Lower lobe of right lung (tissue), 2 donors: ENCODE measurements around the gene FHL3. TPM values are rescaled to one million over a fixed set of nuclear protein-coding genes. Genes with fewer than 3 reads are reported as not detected.
"Not testable (repeated sequence)": the region's sequence is repeated elsewhere in the genome, so short reads cannot be mapped to it uniquely, and the experiment has no call there.

Source experiments
- ATAC-seq, 2 donors: fragments of 200-7000 bp; cut with Tn5 transposase; one replicate each; pipeline ENCODE4 v1.9.1; 2020 to 2022; ENCODE audit warnings: mild to moderate bottlenecking in 2 of 2, moderate library complexity in 2 of 2
- DNase-seq: peaks from one replicate; pipeline ENCODE4 v3.0.0-alpha.2; 2020
- H3K27ac ChIP-seq: fragments of 200-600 bp; one replicate; pipeline ENCODE4 v1.8.0; 2022
- H3K27me3 ChIP-seq: fragments of 200-600 bp; one replicate; pipeline ENCODE4 v1.8.0; 2022; ENCODE audit warnings: low read depth
- H3K36me3 ChIP-seq: fragments of 200-600 bp; one replicate; pipeline ENCODE4 v1.8.0; 2022; ENCODE audit warnings: mild to moderate bottlenecking
- H3K4me1 ChIP-seq: fragments of 200-600 bp; one replicate; pipeline ENCODE4 v1.8.0; 2022
- H3K4me3 ChIP-seq: fragments of 200-600 bp; one replicate; pipeline ENCODE4 v1.8.0; 2022; ENCODE audit warnings: mild to moderate bottlenecking
- H3K9me3 ChIP-seq: fragments of 200-600 bp; one replicate; pipeline ENCODE4 v1.8.0; 2022
- CTCF ChIP-seq: fragments of 200-600 bp; IDR thresholded peaks from one replicate; pipeline ENCODE4 v1.8.0; 2022; ENCODE audit warnings: antibody characterized with exemption, mild to moderate bottlenecking
- intact Hi-C: fragments of 100-400 bp; cut with DNase I; formaldehyde crosslinking; loops from one replicate; pipeline ENCODE4 v1.11.0; 2022
- total RNA-seq: library from RNA; stranded (reverse); fragmentation: NEBNext Ultra II Directional; extraction: Animal tissue kit (Norgen Biotek cat#: 25700); gene quantifications from one replicate; pipeline ENCODE4 v1.2.1, GENCODE V29; 2021
- donor health status: DM: no; HTN: yes; CAD: no; lungs with severe emphysema.

The FHL3 gene
- total RNA-seq, 1 donor from 2014 or later, result 16.9 TPM

GRCh38 chr1:37975083-37975482 lies 30.2 kb downstream of the FHL3 start:
- H3K4me3 ChIP-seq, H3K27me3 ChIP-seq, intact Hi-C loops, DNase-seq, H3K4me1 ChIP-seq, H3K27ac ChIP-seq, H3K9me3 ChIP-seq: not testable (repeated sequence)
- peak; percentile 58 for TF ChIP-seq CTCF
- peaks cover 97% of the 10 kb centered on the region for H3K36me3 ChIP-seq
- peak; percentile 80 to 81 for ATAC-seq

GRCh38 chr1:37974567-37974966 lies 30.7 kb downstream of the FHL3 start:
- DNase-seq (no peak), ATAC-seq (no peak)
- H3K4me3 ChIP-seq, result no peak overlapping the region
- no peaks in the 10 kb centered on the region for H3K4me1 ChIP-seq
- H3K27me3 ChIP-seq, result no peaks in the 10 kb centered on the region
- peaks cover 97% of the 10 kb centered on the region for H3K36me3 ChIP-seq
- no peaks in the 10 kb centered on the region for H3K9me3 ChIP-seq
- no peak for TF ChIP-seq CTCF
- intact Hi-C loops, result loop anchor here (5.0 kb wide), 1 partner anchor 87 kb away; no protein-coding TSS in a partner anchor
- no peak overlapping the region for H3K27ac ChIP-seq

GRCh38 chr1:37973684-37974083 lies 31.6 kb downstream of the FHL3 start:
- intact Hi-C loops, result loop anchor here (5.0 kb wide), 1 partner anchor 86 kb away; no protein-coding TSS in a partner anchor
- not testable (repeated sequence) for H3K4me1 ChIP-seq, H3K27ac ChIP-seq, H3K9me3 ChIP-seq, H3K4me3 ChIP-seq, ATAC-seq, H3K27me3 ChIP-seq, DNase-seq
- H3K36me3 ChIP-seq, result peaks cover 97% of the 10 kb centered on the region

GRCh38 chr1:37965301-37965700 lies 40.0 kb downstream of the FHL3 start:
- DNase-seq (no peak), ATAC-seq (no peak)
- Histone ChIP-seq H3K36me3 (peaks cover 95% of the 10 kb centered on the region), H3K27ac (no peak overlapping the region), H3K27me3 (no peaks in the 10 kb centered on the region), H3K9me3 (no peaks in the 10 kb centered on the region), H3K4me1 (no peaks in the 10 kb centered on the region), H3K4me3 (no peak overlapping the region)
- TF ChIP-seq CTCF, result no peak
- intact Hi-C loops, result no loop called here

- ATAC-seq, H3K27me3 ChIP-seq: not testable (repeated sequence)
Measured at GRCh38 chr1:37964106-37964505, 41.2 kb downstream of the FHL3 start.

GRCh38 chr1:37958690-37959089 lies 46.6 kb downstream of the FHL3 start:
- Histone ChIP-seq H3K4me1 (no peaks in the 10 kb centered on the region), H3K4me3 (no peak overlapping the region), H3K36me3 (peaks cover 73% of the 10 kb centered on the region), H3K9me3 (no peaks in the 10 kb centered on the region), H3K27ac (no peak overlapping the region), H3K27me3 (no peaks in the 10 kb centered on the region)
- TF ChIP-seq CTCF, result no peak
- DNase-seq (no peak), ATAC-seq (no peak)
- intact Hi-C loops, result no loop called here

More at GRCh38 chr1:37964106-37964505, 41.2 kb downstream of the FHL3 start:
- H3K4me3 ChIP-seq, H3K27ac ChIP-seq, intact Hi-C loops, DNase-seq, H3K4me1 ChIP-seq, H3K9me3 ChIP-seq: not testable (repeated sequence)
- peaks cover 96% of the 10 kb centered on the region for H3K36me3 ChIP-seq

GRCh38 chr1:37955685-37956084 lies 49.6 kb downstream of the FHL3 start:
- DNase-seq (no peak), ATAC-seq (no peak)
- intact Hi-C loops, result no loop called here
- no peak overlapping the region for H3K27ac ChIP-seq
- no peaks in the 10 kb centered on the region for H3K4me1 ChIP-seq
- H3K36me3 ChIP-seq, result peaks cover 45% of the 10 kb centered on the region
- H3K27me3 ChIP-seq, result no peaks in the 10 kb centered on the region
- H3K9me3 ChIP-seq, result no peaks in the 10 kb centered on the region
- TF ChIP-seq CTCF, result no peak
- H3K4me3 ChIP-seq, result no peak overlapping the region
